Neural cell (in vitro differentiated cells): ENCODE data around the gene APOC3.

ENCODE experiments used
- EP300 ChIP-seq: fragments of 450-650 bp; conservative IDR thresholded peaks from 2 replicates; pipeline ENCODE4 v1.6.1; 2014; ENCODE audit warnings: antibody characterized with exemption, mild to moderate bottlenecking, moderate library complexity; ENCODE audit not compliant: poor library complexity, severe bottlenecking
- EZH2 ChIP-seq: fragments of 200-600, 300-800 bp; shearing (Covaris generic), sonication (generic); IDR thresholded peaks from 2 replicates; pipeline ENCODE4 v1.6.1; 2014; ENCODE audit warnings: antibody characterized with exemption, low read length, borderline replicate concordance, mild to moderate bottlenecking; ENCODE audit not compliant: insufficient read depth, poor library complexity, severe bottlenecking
- MXI1 ChIP-seq: fragments of 450-650 bp; conservative IDR thresholded peaks from 2 replicates; pipeline ENCODE4 v1.6.1; 2014; ENCODE audit warnings: antibody characterized with exemption, mild to moderate bottlenecking; ENCODE audit not compliant: poor library complexity, severe bottlenecking
- POLR2AphosphoS5 ChIP-seq: IDR thresholded peaks from 2 replicates; pipeline ENCODE4 v1.6.1; 2012
- RAD21 ChIP-seq: fragments of 450-650 bp; conservative IDR thresholded peaks from 2 replicates; pipeline ENCODE4 v1.6.1; 2014; ENCODE audit warnings: antibody characterized with exemption, mild to moderate bottlenecking, moderate library complexity
- REST ChIP-seq: IDR thresholded peaks from 2 replicates; pipeline ENCODE4 v1.6.1; 2012; ENCODE audit warnings: borderline replicate concordance
- SMC3 ChIP-seq: fragments of 450-650 bp; conservative IDR thresholded peaks from 2 replicates; pipeline ENCODE4 v1.6.1; 2014; ENCODE audit warnings: antibody characterized with exemption, mild to moderate bottlenecking, moderate library complexity; ENCODE audit not compliant: poor library complexity
- TAF1 ChIP-seq: IDR thresholded peaks from 2 replicates; pipeline ENCODE4 v1.6.1; 2012; ENCODE audit warnings: low read depth
- TF ChIP-seq, protein P1 (sequence below): fragments of 450-650 bp; IDR thresholded peaks from 2 replicates; pipeline ENCODE4 v1.5.1; 2014; ENCODE audit warnings: antibody characterized with exemption, mild to moderate bottlenecking, moderate library complexity; ENCODE audit not compliant: poor library complexity, severe bottlenecking

GRCh38 chr11:116782728-116783127, 47.0 kb upstream of the APOC3 start:
- TF ChIP-seq, protein P1, sequence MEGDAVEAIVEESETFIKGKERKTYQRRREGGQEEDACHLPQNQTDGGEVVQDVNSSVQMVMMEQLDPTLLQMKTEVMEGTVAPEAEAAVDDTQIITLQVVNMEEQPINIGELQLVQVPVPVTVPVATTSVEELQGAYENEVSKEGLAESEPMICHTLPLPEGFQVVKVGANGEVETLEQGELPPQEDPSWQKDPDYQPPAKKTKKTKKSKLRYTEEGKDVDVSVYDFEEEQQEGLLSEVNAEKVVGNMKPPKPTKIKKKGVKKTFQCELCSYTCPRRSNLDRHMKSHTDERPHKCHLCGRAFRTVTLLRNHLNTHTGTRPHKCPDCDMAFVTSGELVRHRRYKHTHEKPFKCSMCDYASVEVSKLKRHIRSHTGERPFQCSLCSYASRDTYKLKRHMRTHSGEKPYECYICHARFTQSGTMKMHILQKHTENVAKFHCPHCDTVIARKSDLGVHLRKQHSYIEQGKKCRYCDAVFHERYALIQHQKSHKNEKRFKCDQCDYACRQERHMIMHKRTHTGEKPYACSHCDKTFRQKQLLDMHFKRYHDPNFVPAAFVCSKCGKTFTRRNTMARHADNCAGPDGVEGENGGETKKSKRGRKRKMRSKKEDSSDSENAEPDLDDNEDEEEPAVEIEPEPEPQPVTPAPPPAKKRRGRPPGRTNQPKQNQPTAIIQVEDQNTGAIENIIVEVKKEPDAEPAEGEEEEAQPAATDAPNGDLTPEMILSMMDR = no peak
- TF ChIP-seq EZH2 (no peak), TAF1 (no peak), RAD21 (no peak), EP300 (no peak), SMC3 (no peak), REST (no peak), POLR2AphosphoS5 (no peak), MXI1 (no peak)
